Activated T-helper 17 cell treated with anti-CD3 and anti-CD28 coated beads, Interleukin-2, amount 50 U/mL, for 72 hours (primary cell): ENCODE measurements around the gene GJD3. TPM values are rescaled to one million over a fixed set of nuclear protein-coding genes. Genes with fewer than 3 reads are reported as not detected.

Experiments
- ATAC-seq: fragments of 150-1000 bp; cut with Tn5 transposase; replicated peaks from 2 replicates; pipeline ENCODE4 v1.10.0; 2021; ENCODE audit warnings: mild to moderate bottlenecking, moderate library complexity
- H3K27ac Mint-ChIP-seq: one replicate; pipeline ENCODE4 v1.8.0; 2022; ENCODE audit warnings: mixed read lengths
- H3K27me3 Mint-ChIP-seq: one replicate; pipeline ENCODE4 v1.8.0; 2022; ENCODE audit warnings: mixed read lengths
- H3K36me3 Mint-ChIP-seq: one replicate; pipeline ENCODE4 v1.8.0; 2022; ENCODE audit warnings: low read depth, mild to moderate bottlenecking, mixed read lengths
- H3K4me1 Mint-ChIP-seq: one replicate; pipeline ENCODE4 v1.8.0; 2022; ENCODE audit warnings: mixed read lengths
- H3K4me3 Mint-ChIP-seq: one replicate; pipeline ENCODE4 v1.8.0; 2022; ENCODE audit warnings: mild to moderate bottlenecking, mixed read lengths
- H3K9me3 Mint-ChIP-seq: one replicate; pipeline ENCODE4 v1.8.0; 2022; ENCODE audit warnings: mixed read lengths
- total RNA-seq, 2 donors: library from RNA; stranded (reverse); gene quantifications; one replicate each; pipeline ENCODE4 v1.2.3, GENCODE V29; 2022

Gene GJD3
- total RNA-seq, 2 donors from 2014 or later, result not detected

DNA sequence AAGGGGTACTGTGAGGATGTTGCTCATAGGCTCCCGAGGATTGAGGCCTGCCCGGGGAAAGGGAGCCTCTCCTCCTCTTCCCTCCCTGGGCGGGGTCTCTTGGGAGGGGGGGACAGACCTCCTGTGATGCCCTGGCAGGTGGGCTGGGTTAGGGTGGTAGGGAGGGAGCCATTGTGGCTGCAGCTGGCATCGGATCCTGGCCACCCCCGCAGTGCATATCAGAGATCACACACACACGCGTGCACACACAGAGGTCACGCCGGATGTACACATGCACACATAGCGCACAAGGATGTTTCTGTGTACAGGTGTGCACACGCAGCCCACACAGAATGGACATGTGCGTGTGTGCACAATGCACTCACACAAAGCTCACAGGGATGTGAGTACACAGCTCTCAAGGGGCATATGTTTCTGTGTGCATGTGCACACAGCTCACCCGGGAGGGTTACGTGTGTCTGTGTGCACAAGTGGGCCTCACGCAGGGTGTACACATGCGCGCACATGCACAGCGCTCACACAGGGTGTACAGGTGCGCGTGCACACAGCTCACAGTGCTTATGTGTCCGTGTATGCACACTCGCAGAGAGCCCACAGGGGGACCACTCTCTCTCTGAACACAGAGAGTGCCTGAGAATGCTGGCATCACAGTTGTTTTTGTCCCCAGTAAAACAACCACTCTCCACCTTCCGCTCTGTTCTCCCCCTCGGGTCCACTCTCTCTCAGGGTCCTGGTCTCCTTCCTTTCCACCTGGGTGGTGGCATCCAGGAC lies 2.4 kb downstream of the GJD3 start:
- Mint-ChIP-seq H3K36me3 (peaks cover under 1% of the 10 kb centered on the region), H3K9me3 (no peaks in the 10 kb centered on the region), H3K4me1 (no peaks in the 10 kb centered on the region), H3K4me3 (peak overlapping the region; percentile 38), H3K27me3 (peaks cover 13% of the 10 kb centered on the region), H3K27ac (no peak overlapping the region)
- ATAC-seq, result peak; percentile 4

GRCh38 chr17:40361063-40361924 lies 3.2 kb downstream of the GJD3 start:
- H3K27me3 Mint-ChIP-seq, result peaks cover 13% of the 10 kb centered on the region
- no peaks in the 10 kb centered on the region for H3K9me3 Mint-ChIP-seq
- H3K4me3 Mint-ChIP-seq, result peak overlapping the region; percentile 38
- peaks cover 5% of the 10 kb centered on the region for H3K36me3 Mint-ChIP-seq
- H3K27ac Mint-ChIP-seq, result no peak overlapping the region
- no peaks in the 10 kb centered on the region for H3K4me1 Mint-ChIP-seq
- no peak for ATAC-seq

DNA sequence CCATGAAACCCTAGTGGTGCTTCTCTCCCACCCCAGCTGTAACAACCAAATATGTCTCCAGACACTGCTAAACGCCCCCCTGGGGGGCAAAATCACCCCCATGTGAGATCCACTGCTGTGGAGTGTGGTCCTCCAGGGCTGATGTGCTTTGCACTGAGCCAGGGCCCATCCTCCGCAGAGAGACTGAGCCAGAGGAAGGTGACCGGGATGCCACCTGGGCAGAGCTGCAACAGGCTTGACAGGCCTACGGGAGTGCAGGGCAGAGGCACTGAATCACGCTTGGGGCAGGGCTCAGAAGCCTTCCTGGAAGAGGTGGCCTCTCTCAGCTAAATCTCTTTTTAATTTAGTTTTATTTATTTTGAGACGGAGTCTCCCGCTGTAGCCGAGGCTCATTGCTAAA lies 4.4 kb downstream of the GJD3 start:
- Mint-ChIP-seq H3K27ac (no peak overlapping the region), H3K4me1 (no peaks in the 10 kb centered on the region), H3K9me3 (no peaks in the 10 kb centered on the region), H3K36me3 (peaks cover 11% of the 10 kb centered on the region), H3K4me3 (no peak overlapping the region), H3K27me3 (peaks cover 13% of the 10 kb centered on the region)
- no peak for ATAC-seq

DNA sequence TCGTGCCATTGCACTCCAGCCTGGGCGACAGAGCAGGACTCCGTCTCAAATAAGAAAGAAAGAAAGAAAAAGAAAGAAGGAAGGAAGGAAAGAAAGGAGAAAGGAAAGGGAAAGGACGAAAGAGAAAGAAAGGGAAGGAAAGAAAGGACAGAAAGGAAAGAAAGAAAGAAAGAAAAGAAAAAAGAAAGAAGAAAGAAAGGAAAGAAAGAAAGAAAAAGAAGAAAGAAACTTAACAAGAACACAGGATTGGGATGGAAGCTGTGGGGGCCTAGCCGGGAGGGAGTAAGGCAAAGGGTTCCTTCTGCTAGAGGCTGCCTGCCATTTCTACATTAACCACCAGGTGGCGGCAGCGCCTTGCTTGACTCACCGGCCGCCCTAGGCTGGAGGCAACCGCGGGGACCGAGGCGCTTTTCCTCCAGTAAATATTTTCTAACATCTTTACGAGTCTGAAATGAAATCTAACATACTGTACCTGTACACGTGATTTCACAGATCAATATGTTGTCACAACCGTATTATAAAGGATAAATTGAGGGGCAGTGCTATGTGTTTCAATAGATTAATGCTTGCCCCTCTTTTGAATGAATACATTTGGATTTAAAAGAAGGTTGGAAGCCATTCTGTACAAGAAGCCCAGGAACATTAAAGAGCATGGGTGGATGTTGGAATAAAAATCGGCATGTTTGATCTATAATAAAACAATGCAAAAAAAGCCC lies 6.1 kb downstream of the GJD3 start:
- H3K27me3 Mint-ChIP-seq, result peaks cover 13% of the 10 kb centered on the region
- ATAC-seq, result peak; percentile 60
- no peaks in the 10 kb centered on the region for H3K9me3 Mint-ChIP-seq
- no peaks in the 10 kb centered on the region for H3K4me1 Mint-ChIP-seq
- H3K27ac Mint-ChIP-seq, result no peak overlapping the region
- peak overlapping the region; percentile 31 for H3K4me3 Mint-ChIP-seq
- peaks cover 19% of the 10 kb centered on the region for H3K36me3 Mint-ChIP-seq

DNA sequence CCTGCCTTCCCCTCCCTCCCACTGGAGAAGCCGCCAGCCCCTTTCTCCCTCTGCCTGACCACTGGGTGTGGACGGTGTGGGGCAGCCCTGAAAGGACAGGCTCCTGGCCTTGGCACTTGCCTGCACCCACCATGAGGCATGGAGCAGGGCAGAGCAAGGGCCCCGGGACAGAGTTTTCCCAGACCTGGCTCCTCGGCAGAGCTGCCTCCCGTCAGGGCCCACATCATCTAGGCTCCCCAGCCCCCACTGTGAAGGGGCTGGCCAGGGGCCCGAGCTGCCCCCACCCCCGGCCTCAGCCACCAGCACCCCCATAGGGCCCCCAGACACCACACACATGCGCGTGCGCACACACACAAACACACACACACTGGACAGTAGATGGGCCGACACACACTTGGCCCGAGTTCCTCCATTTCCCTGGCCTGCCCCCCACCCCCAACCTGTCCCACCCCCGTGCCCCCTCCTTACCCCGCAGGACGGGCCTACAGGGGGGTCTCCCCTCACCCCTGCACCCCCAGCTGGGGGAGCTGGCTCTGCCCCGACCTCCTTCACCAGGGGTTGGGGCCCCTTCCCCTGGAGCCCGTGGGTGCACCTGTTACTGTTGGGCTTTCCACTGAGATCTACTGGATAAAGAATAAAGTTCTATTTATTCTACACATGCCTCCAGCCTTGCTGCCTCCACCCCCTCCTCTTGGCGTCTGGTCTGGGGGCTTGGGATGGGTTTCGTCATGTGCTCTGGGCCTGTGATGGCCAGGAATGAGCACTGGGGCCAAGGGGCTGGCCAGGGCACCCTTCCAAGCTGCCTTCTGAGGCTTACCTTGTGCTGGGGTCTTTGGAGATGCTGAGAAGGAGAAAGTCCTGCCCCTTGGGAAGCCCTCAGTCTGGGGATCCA lies 7.3 kb downstream of the GJD3 start:
- peaks cover 11% of the 10 kb centered on the region for H3K27me3 Mint-ChIP-seq

GRCh38 chr17:40355804-40356758 lies 8.5 kb downstream of the GJD3 start:
- Mint-ChIP-seq H3K4me3 (no peak overlapping the region), H3K27me3 (peaks cover 5% of the 10 kb centered on the region), H3K27ac (no peak overlapping the region), H3K36me3 (peaks cover 41% of the 10 kb centered on the region), H3K4me1 (peaks cover 7% of the 10 kb centered on the region), H3K9me3 (no peaks in the 10 kb centered on the region)
- no peak for ATAC-seq

More for the DNA sequence above, 7.3 kb downstream of the GJD3 start:
- Mint-ChIP-seq H3K36me3 (peaks cover 32% of the 10 kb centered on the region), H3K4me1 (peaks cover 5% of the 10 kb centered on the region), H3K4me3 (no peak overlapping the region), H3K27ac (peak overlapping the region; percentile 36), H3K9me3 (no peaks in the 10 kb centered on the region)
- no peak for ATAC-seq

GRCh38 chr17:40355123-40355803 lies 9.3 kb downstream of the GJD3 start:
- Mint-ChIP-seq H3K27me3 (no peaks in the 10 kb centered on the region), H3K4me3 (no peak overlapping the region), H3K4me1 (peaks cover 7% of the 10 kb centered on the region), H3K36me3 (peaks cover 44% of the 10 kb centered on the region), H3K27ac (no peak overlapping the region), H3K9me3 (no peaks in the 10 kb centered on the region)
- peak; percentile 64 for ATAC-seq

DNA sequence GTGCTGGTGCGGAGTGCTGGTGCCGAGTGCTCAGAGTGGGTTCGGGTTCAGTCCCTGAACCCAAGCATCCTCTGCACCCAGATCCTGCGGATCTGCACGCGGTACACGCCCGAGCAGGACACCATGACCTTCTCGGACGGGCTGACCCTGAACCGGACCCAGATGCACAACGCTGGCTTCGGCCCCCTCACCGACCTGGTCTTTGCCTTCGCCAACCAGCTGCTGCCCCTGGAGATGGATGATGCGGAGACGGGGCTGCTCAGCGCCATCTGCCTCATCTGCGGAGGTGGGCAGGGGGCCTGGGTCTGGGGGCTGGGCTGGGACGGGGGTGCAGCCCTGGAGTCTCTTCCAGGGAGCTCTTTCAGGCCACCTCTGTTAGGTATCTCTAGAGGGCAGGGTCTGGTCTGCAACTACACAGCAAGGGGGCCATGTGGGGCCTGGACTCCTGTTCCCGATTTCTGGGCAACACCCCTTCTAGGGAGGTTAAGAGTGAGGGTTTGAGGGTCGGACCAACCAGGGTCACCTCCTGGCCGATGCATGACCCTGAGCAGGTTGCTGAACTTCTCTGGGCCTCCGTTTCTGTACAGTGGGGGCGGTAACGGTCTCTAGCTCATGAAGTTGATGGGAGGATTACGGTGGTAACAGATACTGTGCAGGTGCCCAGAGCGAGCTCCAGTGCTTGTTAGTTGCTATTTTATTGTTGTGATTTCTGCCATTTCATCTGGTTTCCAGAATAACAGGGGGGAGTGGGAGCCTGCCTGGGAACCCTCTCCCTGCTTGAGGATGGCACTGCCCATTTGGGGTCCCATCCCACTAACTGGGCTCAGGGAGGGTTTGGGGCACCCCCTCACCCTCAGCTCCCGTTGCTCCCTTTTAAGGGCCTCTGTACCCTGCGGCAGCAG lies 10.1 kb downstream of the GJD3 start:
- peaks cover 8% of the 10 kb centered on the region for H3K4me1 Mint-ChIP-seq
- H3K36me3 Mint-ChIP-seq, result peaks cover 52% of the 10 kb centered on the region
- no peak overlapping the region for H3K27ac Mint-ChIP-seq
- ATAC-seq, result no peak
- no peaks in the 10 kb centered on the region for H3K27me3 Mint-ChIP-seq
- H3K4me3 Mint-ChIP-seq, result no peak overlapping the region
- no peaks in the 10 kb centered on the region for H3K9me3 Mint-ChIP-seq

DNA sequence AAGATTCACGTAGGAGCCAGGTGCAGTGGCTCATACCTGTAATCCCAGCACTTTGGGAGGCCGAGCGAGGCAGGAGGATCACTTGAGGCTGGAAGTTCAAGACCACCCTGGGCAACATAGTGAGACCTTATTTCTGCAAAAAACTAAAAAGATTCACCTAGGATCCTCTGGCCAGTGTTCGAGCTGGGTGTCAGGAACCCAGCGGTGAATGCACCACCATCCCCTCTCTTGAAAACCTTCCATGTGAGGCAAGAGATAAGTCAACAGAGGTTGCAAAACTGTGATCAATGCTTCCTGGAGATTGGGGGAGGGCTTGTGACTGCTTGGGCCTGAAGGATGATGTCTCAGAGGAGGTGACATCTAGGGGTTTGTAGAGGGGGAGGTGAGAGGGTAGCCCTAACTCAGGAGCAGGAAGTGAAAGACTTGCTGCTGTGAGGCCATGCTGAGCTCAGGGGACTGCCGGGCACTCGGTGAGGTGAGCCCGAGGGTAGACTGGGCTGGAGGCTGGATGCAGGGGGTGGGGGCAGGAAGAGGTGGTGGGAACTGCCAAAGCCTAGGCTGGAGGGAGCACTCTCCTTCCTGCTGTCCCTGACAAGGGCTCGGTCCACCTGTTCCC lies 11.7 kb downstream of the GJD3 start:
- peaks cover 14% of the 10 kb centered on the region for H3K4me1 Mint-ChIP-seq
- H3K27ac Mint-ChIP-seq, result peak overlapping the region; percentile 78
- peaks cover 66% of the 10 kb centered on the region for H3K36me3 Mint-ChIP-seq
- no peaks in the 10 kb centered on the region for H3K9me3 Mint-ChIP-seq
- H3K27me3 Mint-ChIP-seq, result no peaks in the 10 kb centered on the region
- H3K4me3 Mint-ChIP-seq, result no peak overlapping the region
- ATAC-seq, result peak; percentile 20

DNA sequence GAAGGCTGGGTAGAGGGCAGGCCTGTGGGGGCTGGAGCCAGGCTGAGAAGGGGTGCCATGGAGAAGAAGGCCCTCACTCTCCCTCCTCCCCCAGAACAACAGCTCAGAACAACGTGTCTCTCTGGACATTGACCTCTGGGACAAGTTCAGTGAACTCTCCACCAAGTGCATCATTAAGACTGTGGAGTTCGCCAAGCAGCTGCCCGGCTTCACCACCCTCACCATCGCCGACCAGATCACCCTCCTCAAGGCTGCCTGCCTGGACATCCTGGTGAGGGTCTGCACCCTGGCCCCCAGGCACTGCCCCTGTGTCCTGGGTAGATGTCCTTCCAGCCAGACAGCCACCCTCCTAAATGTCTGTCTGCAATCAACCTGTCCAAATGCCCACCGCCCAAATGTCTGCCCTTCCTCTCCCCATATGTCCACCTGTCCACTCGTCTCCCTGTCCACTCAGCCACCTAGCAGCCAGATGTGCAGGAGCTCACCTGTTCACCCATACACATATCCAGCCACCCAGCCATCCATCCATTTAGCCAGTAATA lies 12.2 kb downstream of the GJD3 start:
- Mint-ChIP-seq H3K27me3 (no peaks in the 10 kb centered on the region), H3K27ac (peak overlapping the region; percentile 78), H3K4me3 (no peak overlapping the region), H3K4me1 (peaks cover 14% of the 10 kb centered on the region), H3K9me3 (no peaks in the 10 kb centered on the region), H3K36me3 (peaks cover 67% of the 10 kb centered on the region)
- no peak for ATAC-seq
